Gastrocnemius medialis (tissue), 4 donors: ENCODE data around the gene PRKCH.

Source experiments
- CTCF ChIP-seq, 5 experiments: fragments of 450-650 bp in 3 of 5; fragments of 200-600 bp in 2 of 5; sonication (generic) in 2 of 5; IDR thresholded peaks in 4 of 5; conservative IDR thresholded peaks in 1 of 5; 1 replicate in 4 of 5; 2 replicates in 1 of 5; pipeline ENCODE4 v1.5.1; 2016 to 2019; ENCODE audit warnings: antibody characterized with exemption in 5 of 5, mild to moderate bottlenecking in 3 of 5, moderate library complexity in 3 of 5
- POLR2A ChIP-seq, 2 donors: fragments of 450-650 bp; IDR thresholded peaks; one replicate each; pipeline ENCODE4 v1.6.1; 2017; ENCODE audit warnings: antibody characterized with exemption in 2 of 2, mild to moderate bottlenecking in 2 of 2, moderate library complexity in 2 of 2

DNA sequence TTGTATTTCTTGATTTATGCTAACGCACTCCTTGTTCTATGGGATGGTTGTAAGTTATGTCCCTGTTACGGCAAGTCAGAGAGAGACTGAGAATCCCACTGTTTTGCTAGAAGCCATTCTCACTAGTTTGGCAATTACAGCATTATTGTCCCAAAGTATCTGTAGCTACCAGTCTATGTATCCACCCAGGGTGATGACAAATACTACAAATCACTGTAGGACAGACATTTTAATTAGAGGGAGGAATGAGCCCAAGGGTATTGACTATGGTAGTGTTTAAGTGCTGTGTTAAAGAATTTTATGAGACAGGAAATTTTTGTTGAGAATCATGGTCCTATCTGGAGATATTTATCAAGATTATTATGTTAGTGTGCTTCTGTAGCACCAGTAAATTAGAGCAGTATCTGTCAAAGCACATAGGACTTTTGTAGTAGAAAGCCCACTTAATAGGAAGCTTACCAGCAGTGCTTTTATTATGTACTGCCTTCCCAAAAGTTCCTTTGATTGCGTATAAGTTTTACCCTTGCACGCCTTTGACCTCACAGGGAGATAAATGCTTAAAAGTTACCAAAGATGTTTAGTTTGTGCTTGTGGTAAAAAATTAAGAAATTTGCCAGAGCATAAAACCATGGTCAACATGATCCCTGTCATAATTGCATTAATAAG lies 10.7 kb downstream of the PRKCH start:
- TF ChIP-seq CTCF (IDR thresholded peaks at IDR 0.05 in 4 of 5, conservative IDR thresholded peaks at IDR 0.05 in 1 of 5), result no peak
- no peak for TF ChIP-seq POLR2A (IDR thresholded peaks at IDR 0.05)
